HG02938 (cell line): Measurements from ENCODE around the gene KAZN.

Experiments used
- ATAC-seq: cut with Tn5 transposase; IDR thresholded peaks from one replicate; pipeline ENCODE4 v1.9.1; 2021; ENCODE audit warnings: mild to moderate bottlenecking, moderate library complexity; ENCODE audit not compliant: unreplicated experiment

KAZN gene

GRCh38 chr1:15094719-15095495 lies 496.4 kb downstream of the KAZN start:
- no peak for ATAC-seq

- ATAC-seq: no peak
Observed at GRCh38 chr1:15095496-15095875, 497.0 kb downstream of the KAZN start.

DNA sequence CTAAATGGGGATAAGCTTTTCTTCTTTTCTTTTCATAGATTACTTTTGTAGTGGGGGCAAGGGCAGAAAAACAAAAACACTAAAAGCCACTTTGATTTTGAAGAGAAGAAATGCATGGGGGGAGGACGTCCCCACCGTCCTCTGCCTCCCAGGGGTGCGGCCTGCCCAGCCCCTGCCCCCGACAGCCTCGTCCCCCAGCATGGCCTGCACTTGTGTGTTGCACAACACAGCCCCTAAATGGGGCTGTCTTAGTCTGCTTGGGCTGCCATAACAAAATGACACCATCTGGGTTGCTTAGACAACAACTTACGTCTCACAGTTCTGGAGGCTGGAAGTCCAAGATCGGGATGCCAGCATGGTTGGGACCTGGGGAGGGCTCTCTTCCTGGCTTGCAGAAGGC lies 497.8 kb downstream of the KAZN start:
- no peak for ATAC-seq

DNA sequence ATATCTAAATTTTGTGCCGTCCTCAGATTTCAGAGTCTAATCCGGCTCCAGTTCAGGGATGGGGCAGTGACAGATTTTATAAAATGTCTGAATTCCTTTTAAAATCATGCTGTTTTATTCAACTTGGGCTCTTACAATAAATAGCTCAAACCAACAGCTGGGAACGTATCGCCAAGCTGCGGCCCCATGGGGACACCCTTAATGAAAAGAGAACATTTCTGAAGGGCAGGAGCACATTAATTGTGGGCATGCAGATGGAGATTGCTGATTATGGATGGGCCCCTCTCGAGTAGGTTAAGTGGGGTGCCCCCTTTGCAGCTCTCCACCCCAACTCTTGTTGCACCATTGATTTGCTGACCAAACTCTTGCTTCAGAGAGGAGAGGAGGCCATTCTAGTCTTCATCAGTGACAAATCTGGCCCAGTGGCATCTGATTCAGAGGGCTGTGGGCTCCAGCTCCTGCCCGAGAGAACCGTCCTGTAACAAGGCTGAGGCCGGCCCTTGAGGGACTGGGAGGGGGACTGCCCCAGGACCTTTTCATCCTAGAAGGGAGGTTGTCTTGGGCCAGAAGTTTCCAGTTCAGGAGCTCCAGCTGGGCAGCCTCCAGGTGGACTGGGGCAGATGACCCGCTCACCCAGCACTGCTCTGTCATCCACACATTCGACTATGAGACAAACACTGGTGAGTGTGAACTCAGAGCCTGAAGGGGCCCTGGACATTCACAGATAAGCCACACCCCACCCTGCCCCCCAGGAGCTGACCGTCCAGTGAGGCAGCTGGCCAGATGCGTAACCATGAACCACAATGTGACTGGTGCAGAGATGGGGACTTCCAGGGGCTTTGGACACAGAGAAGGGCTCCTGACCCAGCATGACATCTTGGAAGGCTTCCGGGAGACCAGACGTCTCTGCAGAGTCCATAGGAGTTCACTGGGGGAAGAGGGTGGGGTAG lies 500.0 kb downstream of the KAZN start:
- no peak for ATAC-seq

- no peak for ATAC-seq
Observed at GRCh38 chr1:15099441-15100120, 501.1 kb downstream of the KAZN start.

GRCh38 chr1:15100121-15100879 lies 501.8 kb downstream of the KAZN start:
- no peak for ATAC-seq

GRCh38 chr1:15100880-15101760 lies 502.6 kb downstream of the KAZN start:
- ATAC-seq: no peak

- no peak for ATAC-seq
Observed at GRCh38 chr1:15101801-15102200, 503.3 kb downstream of the KAZN start.

DNA sequence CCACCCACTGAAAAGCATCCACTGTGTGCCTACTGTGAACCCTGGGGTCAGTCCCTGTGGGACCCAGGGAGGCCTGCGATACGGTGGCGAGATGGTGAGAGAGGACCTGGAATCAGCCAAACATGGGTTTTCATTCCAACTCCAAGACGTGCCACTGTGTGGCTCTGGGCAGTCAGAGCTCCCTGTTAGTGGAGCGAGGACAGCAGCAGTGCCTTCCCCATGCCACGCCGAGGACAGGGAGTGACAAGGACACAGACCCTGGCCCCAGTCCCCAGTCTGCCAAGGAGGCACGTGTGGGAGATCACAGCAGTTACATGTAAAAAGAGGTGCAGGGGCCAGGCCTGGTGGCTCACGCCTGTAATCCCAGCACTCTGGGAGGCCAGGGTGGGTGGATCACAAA lies 504.2 kb downstream of the KAZN start:
- ATAC-seq: no peak

GRCh38 chr1:15103211-15103610 lies 504.7 kb downstream of the KAZN start:
- ATAC-seq: no peak

- ATAC-seq: no peak
Observed at GRCh38 chr1:15103906-15104305, 505.4 kb downstream of the KAZN start.

GRCh38 chr1:15104768-15105167 lies 506.3 kb downstream of the KAZN start:
- ATAC-seq: no peak

- no peak for ATAC-seq
Observed at GRCh38 chr1:15106608-15107007, 508.1 kb downstream of the KAZN start.

DNA sequence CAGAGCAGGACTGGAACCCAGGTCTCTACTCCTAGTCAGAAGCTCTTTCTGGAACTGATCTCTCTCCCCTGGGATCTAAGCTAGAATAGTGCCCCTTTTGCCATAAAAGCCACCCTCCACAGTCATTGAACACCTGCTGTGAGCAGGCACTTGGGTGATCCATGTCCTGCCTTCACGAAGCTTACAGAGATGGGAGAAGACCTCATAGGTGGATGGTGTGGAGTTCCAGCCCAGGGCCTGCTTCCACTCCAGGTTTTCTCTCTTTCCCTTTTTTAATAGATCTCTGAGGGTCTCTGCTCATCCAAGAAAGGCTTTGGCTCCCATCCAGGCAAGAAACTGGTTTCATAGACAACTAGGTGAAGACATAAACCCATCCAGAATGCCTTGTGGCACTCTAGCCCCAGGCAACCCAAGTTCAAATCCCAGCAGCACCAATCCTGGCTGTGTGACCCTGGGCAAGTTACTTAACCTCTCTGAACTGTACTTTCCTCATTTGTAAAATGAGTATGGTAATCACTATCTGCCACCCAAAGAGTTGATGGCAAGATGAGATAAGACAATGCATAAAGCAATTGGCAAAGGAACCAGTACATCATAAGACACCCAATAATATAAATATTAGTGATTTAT lies 508.7 kb downstream of the KAZN start:
- no peak for ATAC-seq

DNA sequence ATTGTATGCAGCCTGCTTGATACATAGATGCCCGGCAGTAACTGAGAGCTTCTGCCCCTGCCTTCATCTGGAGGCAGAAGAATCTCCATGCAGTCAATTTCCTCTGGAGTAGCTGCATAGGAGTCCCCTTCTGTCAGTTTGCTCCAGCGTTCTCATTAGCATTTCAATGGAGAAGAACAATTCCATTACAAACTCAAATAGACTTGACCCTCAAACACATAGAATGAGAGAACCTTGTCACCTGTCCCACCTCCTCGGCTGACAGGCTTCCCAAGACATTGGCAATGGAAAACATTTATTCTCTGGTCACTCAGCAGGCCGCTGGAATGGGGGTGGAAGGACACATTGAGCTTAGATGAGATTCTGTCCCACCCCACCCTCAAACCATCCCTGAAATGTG lies 509.4 kb downstream of the KAZN start:
- no peak for ATAC-seq

DNA sequence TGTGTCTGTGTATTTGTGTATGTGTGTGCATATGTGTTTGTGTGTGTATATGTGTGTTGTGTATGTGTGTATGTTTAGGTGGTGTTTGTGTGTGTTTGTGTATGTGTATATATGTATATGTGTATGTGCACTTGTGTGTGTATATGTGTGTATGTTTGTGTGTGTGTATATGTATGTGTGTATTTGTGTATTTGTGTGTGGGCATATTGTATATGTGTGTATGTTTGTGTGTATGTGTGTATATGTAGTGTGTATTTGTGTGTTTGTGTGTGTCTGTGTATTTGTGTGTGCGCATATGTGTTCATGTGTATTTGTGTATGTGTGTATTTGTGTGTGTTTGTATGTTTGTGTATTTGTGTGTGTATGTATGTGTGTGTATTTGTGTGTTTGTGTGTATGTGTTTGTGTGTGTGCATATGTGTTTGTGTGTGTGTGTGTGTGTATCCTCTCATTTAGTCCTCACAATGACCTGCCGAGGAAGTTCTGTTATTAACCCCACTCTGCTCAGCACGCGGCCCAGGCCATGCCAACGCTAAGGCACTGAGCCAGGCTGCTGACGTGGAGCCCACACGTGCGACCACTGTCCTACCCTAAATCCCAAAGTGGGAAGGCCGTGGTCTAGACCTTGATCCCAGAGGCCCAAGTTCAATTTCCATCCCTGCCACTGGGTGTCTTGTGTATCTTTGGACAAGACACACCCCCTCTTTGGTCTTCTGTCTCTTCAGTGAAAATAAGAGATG lies 511.8 kb downstream of the KAZN start:
- ATAC-seq: no peak

- no peak for ATAC-seq
Observed at GRCh38 chr1:15110867-15111230, 512.4 kb downstream of the KAZN start.

DNA sequence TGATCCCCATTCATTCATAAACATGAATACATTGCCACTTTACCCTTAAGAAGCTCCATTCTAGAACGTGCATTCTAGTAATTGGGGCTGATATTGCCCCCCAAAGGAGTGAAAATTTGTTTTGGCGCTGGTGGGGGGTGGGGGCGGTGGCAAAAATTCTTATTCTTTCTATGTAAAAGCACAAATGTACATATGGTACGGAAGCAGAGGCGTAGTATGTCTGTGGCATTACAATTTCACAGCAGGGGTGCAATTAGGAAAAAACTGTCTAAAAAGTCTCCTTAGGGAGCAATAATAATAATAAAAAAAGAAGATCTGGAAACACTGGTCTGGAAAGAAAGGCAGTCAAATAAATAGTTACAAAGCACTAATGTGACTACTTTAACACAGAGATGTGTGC lies 514.7 kb downstream of the KAZN start:
- ATAC-seq: no peak

GRCh38 chr1:15114884-15115283 lies 516.4 kb downstream of the KAZN start:
- no peak for ATAC-seq
